Adrenal gland (tissue), 12 donors: Measurements from ENCODE around the gene ACOT4. TPM values are rescaled to one million over a fixed set of nuclear protein-coding genes. Genes with fewer than 3 reads are reported as not detected.
"Not testable (repeated sequence)": the region's sequence is repeated elsewhere in the genome, so short reads cannot be mapped to it uniquely, and the experiment has no call there.

Experiments
- DNase-seq, 7 donors: peaks; one replicate each; pipeline ENCODE4 v3.0.0-alpha.2; 2019 to 2020
- H3K27ac ChIP-seq, 5 donors: fragments of 200-600 bp; sonication (generic) in 4 of 5; 1 replicate in 3 of 5; 2 replicates in 2 of 5; pipeline versions ENCODE4 v1.5.1 to v1.8.0; 2016 to 2020; ENCODE audit warnings: mild to moderate bottlenecking in 1 of 5
- H3K27me3 ChIP-seq: fragments of 200-600 bp; 2 replicates; pipeline ENCODE4 v1.8.0; 2021
- H3K36me3 ChIP-seq, 2 donors: fragments of 200-600 bp; replicated peaks in 1 of 2; 1 replicate in 1 of 2; 2 replicates in 1 of 2; pipeline versions ENCODE4 v1.5.1 to v1.8.0; 2018 to 2022
- H3K4me1 ChIP-seq, 2 donors: fragments of 200-600 bp; replicated peaks in 1 of 2; 1 replicate in 1 of 2; 2 replicates in 1 of 2; pipeline versions ENCODE4 v1.5.1 to v1.8.0; 2018 to 2021
- H3K4me3 ChIP-seq, 4 donors: fragments of 200-600 bp; sonication (generic) in 3 of 4; one replicate each; pipeline ENCODE4 v1.5.1; 2016 to 2018
- H3K9me3 ChIP-seq, 3 donors: fragments of 200-600 bp; sonication (generic) in 1 of 3; replicated peaks in 1 of 3; 1 replicate in 2 of 3; 2 replicates in 1 of 3; pipeline versions ENCODE4 v1.5.1 to v1.8.0; 2016 to 2021
- POLR2A ChIP-seq, 2 donors: fragments of 450-650 bp; IDR thresholded peaks; one replicate each; pipeline ENCODE4 v1.6.1; 2017; ENCODE audit warnings: antibody characterized with exemption in 2 of 2, mild to moderate bottlenecking in 2 of 2, moderate library complexity in 1 of 2
- WGBS, 4 donors: extraction: QIAGEN DNeasy Blood & Tissue Kit in 2 of 4; methylation state at CpG; one replicate each; pipeline versions ENCODE4 v1.1.5 to v1.1.7; 2013 to 2017; 5-methylcytosine and 5-hydroxymethylcytosine counted together
- intact Hi-C, 2 donors: fragments of 100-400 bp; cut with DNase I; formaldehyde crosslinking; loops; one replicate each; pipeline versions ENCODE4 v1.14.1 to v1.15.0; 2022 to 2023
- polyA plus RNA-seq, 3 donors: library from polyadenylated mRNA; stranded (reverse); fragments of 200-250 nt in 2 of 3; fragments of 350-450 nt in 1 of 3; fragmentation: Illumina TruSeq in 1 of 3; extraction: RNeasy Lipid Tissue Mini Kit (QIAGEN cat#74804) in 1 of 3; gene quantifications; one replicate each; pipeline ENCODE4 v1.2.3, GENCODE V29; 2013 to 2014
- total RNA-seq, 9 donors: library from RNA; depleted of rRNA in 4 of 9; stranded (reverse); fragments of >200 nt in 4 of 9; fragments of 120-200 nt in 1 of 9; fragmentation: NEBNext Ultra II Directional in 1 of 9; extraction: Animal tissue kit (Norgen Biotek cat#: 25700) in 1 of 9; gene quantifications; one replicate each; pipeline versions ENCODE4 v1.1.0 to v1.2.4, GENCODE V29; 2013 to 2023
- TF ChIP-seq, protein P1 (sequence below), 6 experiments: fragments of 450-650 bp in 4 of 6; fragments of 200-600 bp in 2 of 6; sonication (generic) in 1 of 6; IDR thresholded peaks; 1 replicate in 5 of 6; 2 replicates in 1 of 6; pipeline versions ENCODE4 v1.5.1 to v1.8.0; 2016 to 2021; ENCODE audit warnings: antibody characterized with exemption in 6 of 6, mild to moderate bottlenecking in 2 of 6, moderate library complexity in 1 of 6
- donor health status: healthy with polysubstance abuse.
- donor health status: Bipolar disorder and iron deficiency.
- donor health status: DM: yes; HTN: yes; CAD: no.
- donor health status: DM: no; HTN: no; CAD: no.
- donor health status: DM: no; HTN: no; CAD: no.
- donor health status: DM: yes; HTN: yes; CAD: no.

ACOT4 gene
- total and polyA plus RNA-seq, 12 donors = 0.72 to 6.7 (median 2.1) TPM

DNA sequence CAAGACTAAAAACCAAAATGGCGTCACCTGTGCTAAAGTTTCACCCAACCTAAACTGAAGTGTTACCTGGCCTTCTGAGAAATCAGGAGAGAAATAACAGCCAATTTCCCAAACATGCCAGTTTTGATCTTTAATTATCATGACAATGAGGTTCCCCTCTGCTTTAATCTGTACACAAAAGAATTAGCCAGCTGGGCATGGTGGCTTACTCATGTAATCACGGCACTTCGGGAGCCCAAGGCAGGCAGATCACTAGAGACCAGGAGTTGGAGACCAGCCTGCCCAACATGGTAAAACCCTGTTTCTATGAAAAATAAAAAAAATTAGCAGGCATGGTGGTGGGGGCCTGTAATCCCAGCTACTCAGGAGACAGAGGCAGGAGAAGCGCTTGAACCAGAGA is 37.8 kb upstream of the ACOT4 start:
- H3K9me3 ChIP-seq = no peaks in the 10 kb centered on the region
- intact Hi-C loops = no loop called here
- 95 to 100% (median 97%) methylated on average over 1 to 4 of the region's 4 CpGs for WGBS, 4 donors
- H3K27me3 ChIP-seq = no peaks in the 10 kb centered on the region
- no peaks in the 10 kb centered on the region for H3K36me3 ChIP-seq
- no peak for DNase-seq
- H3K27ac ChIP-seq = no peak overlapping the region
- H3K4me3 ChIP-seq = no peak overlapping the region
- no peaks in the 10 kb centered on the region for H3K4me1 ChIP-seq
- TF ChIP-seq, protein P1, sequence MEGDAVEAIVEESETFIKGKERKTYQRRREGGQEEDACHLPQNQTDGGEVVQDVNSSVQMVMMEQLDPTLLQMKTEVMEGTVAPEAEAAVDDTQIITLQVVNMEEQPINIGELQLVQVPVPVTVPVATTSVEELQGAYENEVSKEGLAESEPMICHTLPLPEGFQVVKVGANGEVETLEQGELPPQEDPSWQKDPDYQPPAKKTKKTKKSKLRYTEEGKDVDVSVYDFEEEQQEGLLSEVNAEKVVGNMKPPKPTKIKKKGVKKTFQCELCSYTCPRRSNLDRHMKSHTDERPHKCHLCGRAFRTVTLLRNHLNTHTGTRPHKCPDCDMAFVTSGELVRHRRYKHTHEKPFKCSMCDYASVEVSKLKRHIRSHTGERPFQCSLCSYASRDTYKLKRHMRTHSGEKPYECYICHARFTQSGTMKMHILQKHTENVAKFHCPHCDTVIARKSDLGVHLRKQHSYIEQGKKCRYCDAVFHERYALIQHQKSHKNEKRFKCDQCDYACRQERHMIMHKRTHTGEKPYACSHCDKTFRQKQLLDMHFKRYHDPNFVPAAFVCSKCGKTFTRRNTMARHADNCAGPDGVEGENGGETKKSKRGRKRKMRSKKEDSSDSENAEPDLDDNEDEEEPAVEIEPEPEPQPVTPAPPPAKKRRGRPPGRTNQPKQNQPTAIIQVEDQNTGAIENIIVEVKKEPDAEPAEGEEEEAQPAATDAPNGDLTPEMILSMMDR (IDR thresholded peaks at IDR 0.05) = no peak
- TF ChIP-seq POLR2A (IDR thresholded peaks at IDR 0.05) = no peak

DNA sequence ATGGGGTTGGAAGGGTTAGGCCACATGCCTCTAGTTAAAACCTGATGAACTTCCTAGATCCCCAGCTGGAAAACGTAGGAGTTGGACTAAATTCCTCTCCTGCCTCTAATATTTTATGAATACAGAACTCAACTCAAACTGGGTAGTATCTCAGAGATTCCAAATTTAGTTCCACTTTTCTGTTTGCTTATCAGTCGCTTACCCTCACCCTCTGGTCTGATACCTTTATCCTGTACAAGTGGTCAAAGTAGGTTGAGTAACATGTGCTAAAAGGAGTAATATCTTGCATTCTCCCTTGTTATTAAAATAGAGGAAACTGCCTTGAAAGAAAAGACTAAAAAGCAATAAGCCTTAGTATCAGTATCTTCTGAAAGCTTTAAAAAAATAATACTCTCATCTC is 34.5 kb upstream of the ACOT4 start:
- 43 to 81% (median 72%) methylated on average over 1 to 2 of the region's 2 CpGs for WGBS, 4 donors
- H3K4me1 ChIP-seq, H3K4me3 ChIP-seq, H3K27me3 ChIP-seq, H3K36me3 ChIP-seq, H3K9me3 ChIP-seq, intact Hi-C loops, DNase-seq, H3K27ac ChIP-seq: not testable (repeated sequence)

DNA sequence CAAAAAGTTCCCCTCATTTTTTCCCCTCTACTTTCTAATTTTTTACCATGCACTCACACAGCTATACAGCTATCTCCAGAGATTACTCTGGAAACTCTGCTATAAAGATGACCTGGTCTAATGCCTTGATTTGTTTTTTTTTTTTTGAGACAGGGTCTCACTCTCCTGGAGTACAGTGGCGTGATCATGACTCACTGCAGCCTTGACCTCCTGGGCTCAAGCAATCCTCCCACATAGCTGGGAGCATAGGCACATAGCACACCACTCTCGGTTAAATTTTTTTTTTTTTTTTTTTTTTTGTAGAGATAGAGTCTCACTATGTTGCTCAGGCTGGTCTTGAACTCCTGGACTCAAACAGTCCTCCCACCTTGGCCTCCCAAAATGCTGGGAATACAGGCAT is 33.4 kb upstream of the ACOT4 start:
- H3K9me3 ChIP-seq, H3K4me3 ChIP-seq, H3K4me1 ChIP-seq, H3K36me3 ChIP-seq, H3K27ac ChIP-seq, H3K27me3 ChIP-seq, DNase-seq, intact Hi-C loops: not testable (repeated sequence)
- 33 to 84% (median 40%) methylated on average over 1 to 2 of the region's 2 CpGs; no CpG with 5 or more reads in 1 of the 4 donors for WGBS, 4 donors

DNA sequence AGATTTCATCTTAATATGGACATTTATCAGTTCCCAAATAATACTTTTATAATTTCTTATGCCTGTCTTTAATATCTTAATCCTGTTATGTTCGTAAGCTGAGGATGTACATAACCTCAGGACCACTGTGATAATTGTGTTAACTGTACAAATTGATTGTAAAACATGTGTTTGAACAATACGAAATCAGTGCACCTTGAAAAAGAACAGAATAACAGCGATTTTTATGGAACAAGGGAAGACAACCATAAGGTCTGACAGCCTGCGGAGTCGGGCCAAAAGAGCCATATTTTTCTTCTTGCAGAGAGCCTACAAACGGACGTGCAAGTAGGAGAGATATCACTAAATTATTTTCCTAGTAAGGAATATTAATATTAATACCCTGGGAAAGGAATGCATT is 29.4 kb upstream of the ACOT4 start:
- H3K27me3 ChIP-seq, H3K9me3 ChIP-seq, DNase-seq, H3K36me3 ChIP-seq, H3K4me1 ChIP-seq, H3K4me3 ChIP-seq, H3K27ac ChIP-seq: not testable (repeated sequence)
- 93 to 96% (median 96%) methylated on average over 7 of the region's 7 CpGs for WGBS, 4 donors
- intact Hi-C loops = loop anchor here in 1 of 2 donors (5.0 to 10.0 kb wide), 2 partner anchors 35 to 57 kb away; no protein-coding TSS in a partner anchor

DNA sequence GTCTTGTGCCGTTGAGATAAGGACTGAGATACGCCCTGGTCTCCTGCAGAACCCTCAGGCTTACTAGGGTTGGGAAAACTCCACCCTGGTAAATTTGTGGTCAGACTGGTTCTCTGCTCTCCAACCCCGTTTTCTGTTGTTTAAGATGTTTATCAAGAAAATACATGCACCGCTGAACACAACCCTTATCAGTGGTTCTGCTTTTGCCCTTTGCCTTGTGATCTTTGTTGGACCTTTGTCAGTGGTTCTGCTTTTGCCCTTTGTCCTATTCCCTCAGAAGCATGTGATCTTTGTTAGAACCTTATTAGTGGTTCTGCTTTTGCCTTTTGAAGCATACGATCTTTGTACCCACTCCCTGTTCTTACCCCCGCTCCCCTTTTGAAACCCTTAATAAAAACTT is 29.0 kb upstream of the ACOT4 start:
- WGBS, 4 donors = 90 to 98% (median 92%) methylated on average over 6 of the region's 6 CpGs
- H3K27me3 ChIP-seq, DNase-seq, H3K27ac ChIP-seq, H3K9me3 ChIP-seq, H3K4me1 ChIP-seq, H3K4me3 ChIP-seq, H3K36me3 ChIP-seq: not testable (repeated sequence)
- intact Hi-C loops = loop anchor here in 1 of 2 donors (5.0 to 10.0 kb wide), 2 partner anchors 35 to 58 kb away; no protein-coding TSS in a partner anchor

GRCh38 chr14:73566431-73566830 is 25.2 kb upstream of the ACOT4 start:
- not testable (repeated sequence) for H3K27me3 ChIP-seq, H3K9me3 ChIP-seq, H3K27ac ChIP-seq, H3K4me3 ChIP-seq, DNase-seq, H3K36me3 ChIP-seq
- peaks cover 11 to 22% of the 10 kb centered on the region in 2 donors for H3K4me1 ChIP-seq
- 83 to 100% (median 96%) methylated on average over 2 to 18 of the region's 18 CpGs for WGBS, 4 donors
- intact Hi-C loops = loop anchor here in 1 of 2 donors (10.0 kb wide), 1 partner anchor 62 kb away; no protein-coding TSS in a partner anchor

DNA sequence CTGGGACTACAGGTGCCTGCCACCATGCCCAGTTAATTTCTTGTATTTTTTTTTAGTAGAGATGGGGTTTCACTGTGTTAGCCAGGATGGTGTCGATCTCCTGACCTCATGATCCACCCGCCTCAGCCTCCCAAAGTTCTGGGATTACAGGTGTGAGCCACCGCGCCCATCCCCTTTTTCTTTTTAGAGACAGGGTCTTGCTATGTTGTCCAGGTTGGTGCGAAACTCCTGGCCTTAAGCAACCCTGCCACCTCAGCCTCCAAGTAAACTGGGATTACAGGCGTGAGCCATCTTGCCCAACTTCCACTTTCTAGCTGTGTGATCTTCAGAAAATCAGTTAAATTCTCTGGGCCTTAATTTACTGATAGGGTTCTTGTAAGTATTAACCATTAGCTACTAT is 24.7 kb upstream of the ACOT4 start:
- not testable (repeated sequence) for H3K27ac ChIP-seq, DNase-seq, H3K9me3 ChIP-seq, H3K36me3 ChIP-seq, H3K27me3 ChIP-seq, H3K4me3 ChIP-seq
- peaks cover 11 to 22% of the 10 kb centered on the region in 2 donors for H3K4me1 ChIP-seq
- 95 to 100% (median 99%) methylated on average over 2 to 6 of the region's 6 CpGs for WGBS, 4 donors
- intact Hi-C loops = loop anchor here in 1 of 2 donors (10.0 kb wide), 1 partner anchor 62 kb away; no protein-coding TSS in a partner anchor
